ENCODE measurements around the gene RFT1. TPM values are rescaled to one million over a fixed set of nuclear protein-coding genes. Genes with fewer than 3 reads are reported as not detected.

RFT1 gene
- total and polyA plus RNA-seq, 10 donors, result 6.0 to 25.6 (median 15.4) TPM

GRCh38 chr3:53174346-53175250 lies 44.4 kb upstream of the RFT1 start:
- Histone ChIP-seq H3K36me3 (peaks cover 0 to 80% (median 17%) of the 10 kb centered on the region in 6 donors), H3K4me3 (peak overlapping the region in 1 of 8 donors; percentile 20), H3K27me3 (replicated peaks in 1 of 7) (no peaks in the 10 kb centered on the region), H3K9me3 (no peaks in the 10 kb centered on the region), H3K4me1 (peaks cover 43 to 98% (median 90%) of the 10 kb centered on the region in 6 donors), H3K27ac (peak overlapping the region in 4 of 8 donors; percentile 24 to 96 (median 54))
- intact Hi-C loops (cut with DNase I; ENCODE audit: low total_unique reads), result no loop called here
- no peak for DNase-seq
- TF ChIP-seq POLR2AphosphoS5 (IDR thresholded peaks at IDR 0.05) (peak; percentile 7 to 21 (median 17)), CTCF (IDR thresholded peaks at IDR 0.05 in 8 of 11, conservative IDR thresholded peaks at IDR 0.05 in 3 of 11) (peak in 3 of 11 experiments; percentile 13 to 24 (median 20)), POLR2A (IDR thresholded peaks at IDR 0.05) (no peak)
- 58 to 74% (median 71%) methylated on average over 7 to 9 of the region's 9 CpGs for WGBS, 5 donors

- peaks cover 50 to 98% (median 92%) of the 10 kb centered on the region in 6 donors for H3K4me1 ChIP-seq
- no peak overlapping the region for H3K4me3 ChIP-seq
- H3K27me3 ChIP-seq (replicated peaks in 1 of 7), result no peaks in the 10 kb centered on the region
- peaks cover 0 to 66% (median 4%) of the 10 kb centered on the region in 6 donors for H3K36me3 ChIP-seq
- 70 to 84% (median 74%) methylated on average over 3 to 5 of the region's 5 CpGs for whole genome bisulfite sequencing, 5 donors
- TF ChIP-seq POLR2AphosphoS5 (IDR thresholded peaks at IDR 0.05) (no peak), CTCF (IDR thresholded peaks at IDR 0.05 in 8 of 11, conservative IDR thresholded peaks at IDR 0.05 in 3 of 11) (no peak), POLR2A (IDR thresholded peaks at IDR 0.05) (no peak)
- DNase-seq, result no peak
- no peaks in the 10 kb centered on the region for H3K9me3 ChIP-seq
- peak overlapping the region in 4 of 8 donors; percentile 77 to 98 (median 94) for H3K27ac ChIP-seq
- intact Hi-C loops (cut with DNase I; ENCODE audit: low total_unique reads), result no loop called here
Observed at GRCh38 chr3:53173107-53173506, 42.9 kb upstream of the RFT1 start.

- TF ChIP-seq POLR2AphosphoS5 (IDR thresholded peaks at IDR 0.05) (peak in 2 of 3 donors; percentile 41 to 52), CTCF (IDR thresholded peaks at IDR 0.05 in 8 of 11, conservative IDR thresholded peaks at IDR 0.05 in 3 of 11) (no peak), POLR2A (IDR thresholded peaks at IDR 0.05) (no peak)
- H3K27me3 ChIP-seq (replicated peaks in 1 of 7), result no peaks in the 10 kb centered on the region
- WGBS, 5 donors, result 32 to 63% (median 49%) methylated on average over 7 of the region's 7 CpGs
- H3K4me1 ChIP-seq, result peaks cover 61 to 100% (median 99%) of the 10 kb centered on the region in 6 donors
- peak overlapping the region in 5 of 8 donors; percentile 41 to 98 (median 93) for H3K27ac ChIP-seq
- H3K36me3 ChIP-seq, result peaks cover 0 to 60% (median 2%) of the 10 kb centered on the region in 6 donors
- intact Hi-C loops (cut with DNase I; ENCODE audit: low total_unique reads), result no loop called here
- peak overlapping the region in 1 of 8 donors; percentile 56 for H3K4me3 ChIP-seq
- DNase-seq, result no peak
- H3K9me3 ChIP-seq, result no peaks in the 10 kb centered on the region
Observed at GRCh38 chr3:53171827-53172505, 41.7 kb upstream of the RFT1 start.

Data from spleen (tissue), 11 donors.